OCI-LY3 (cell line): ENCODE results near the gene PRPF31.

Source experiments
- EZH2phosphoT487 ChIP-seq: fragments of 200-600 bp; shearing (Covaris generic); IDR thresholded peaks from 2 replicates; pipeline ENCODE4 v1.6.1; 2018; ENCODE audit warnings: antibody characterized with exemption, mixed run types, low read depth
- TF ChIP-seq, protein P1 (sequence below): fragments of 200-600, 300-600 bp; sonication (generic); IDR thresholded peaks from 2 replicates; pipeline ENCODE4 v1.5.1; 2014; ENCODE audit warnings: antibody characterized with exemption, low read length, low read depth

DNA sequence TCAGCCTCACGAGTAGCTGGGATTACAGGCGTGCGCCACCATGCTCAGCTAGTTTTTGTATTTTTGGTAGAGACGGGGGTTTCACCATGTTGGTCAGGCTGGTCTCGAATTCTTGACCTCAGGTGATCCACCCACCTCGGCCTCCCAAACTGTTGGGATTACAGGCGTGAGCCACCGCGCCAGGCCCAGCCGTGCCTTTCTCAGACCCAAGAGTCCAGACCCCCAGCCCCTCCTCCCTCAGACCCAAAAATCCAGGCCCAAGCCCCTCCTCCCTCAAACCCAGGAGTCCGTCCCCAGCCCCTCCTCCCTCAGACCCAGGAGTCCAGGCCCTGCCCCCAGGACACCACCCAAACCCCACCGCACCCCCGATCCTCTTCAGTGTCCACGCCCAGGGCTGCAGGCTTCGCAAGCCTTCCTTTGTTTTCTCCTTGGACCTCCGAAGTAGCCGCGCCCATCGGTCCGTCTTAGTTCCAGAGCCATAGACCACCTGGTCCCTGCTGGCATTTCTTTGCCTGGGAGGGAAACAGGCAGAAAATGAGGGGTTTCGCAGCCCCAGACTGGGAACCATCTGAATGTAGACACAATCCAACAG lies 53.7 kb downstream of the PRPF31 start:
- TF ChIP-seq, protein P1, sequence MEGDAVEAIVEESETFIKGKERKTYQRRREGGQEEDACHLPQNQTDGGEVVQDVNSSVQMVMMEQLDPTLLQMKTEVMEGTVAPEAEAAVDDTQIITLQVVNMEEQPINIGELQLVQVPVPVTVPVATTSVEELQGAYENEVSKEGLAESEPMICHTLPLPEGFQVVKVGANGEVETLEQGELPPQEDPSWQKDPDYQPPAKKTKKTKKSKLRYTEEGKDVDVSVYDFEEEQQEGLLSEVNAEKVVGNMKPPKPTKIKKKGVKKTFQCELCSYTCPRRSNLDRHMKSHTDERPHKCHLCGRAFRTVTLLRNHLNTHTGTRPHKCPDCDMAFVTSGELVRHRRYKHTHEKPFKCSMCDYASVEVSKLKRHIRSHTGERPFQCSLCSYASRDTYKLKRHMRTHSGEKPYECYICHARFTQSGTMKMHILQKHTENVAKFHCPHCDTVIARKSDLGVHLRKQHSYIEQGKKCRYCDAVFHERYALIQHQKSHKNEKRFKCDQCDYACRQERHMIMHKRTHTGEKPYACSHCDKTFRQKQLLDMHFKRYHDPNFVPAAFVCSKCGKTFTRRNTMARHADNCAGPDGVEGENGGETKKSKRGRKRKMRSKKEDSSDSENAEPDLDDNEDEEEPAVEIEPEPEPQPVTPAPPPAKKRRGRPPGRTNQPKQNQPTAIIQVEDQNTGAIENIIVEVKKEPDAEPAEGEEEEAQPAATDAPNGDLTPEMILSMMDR = no peak
- TF ChIP-seq EZH2phosphoT487 = no peak
